Measurements from ENCODE around the gene TMEM201.

The TMEM201 gene

DNA sequence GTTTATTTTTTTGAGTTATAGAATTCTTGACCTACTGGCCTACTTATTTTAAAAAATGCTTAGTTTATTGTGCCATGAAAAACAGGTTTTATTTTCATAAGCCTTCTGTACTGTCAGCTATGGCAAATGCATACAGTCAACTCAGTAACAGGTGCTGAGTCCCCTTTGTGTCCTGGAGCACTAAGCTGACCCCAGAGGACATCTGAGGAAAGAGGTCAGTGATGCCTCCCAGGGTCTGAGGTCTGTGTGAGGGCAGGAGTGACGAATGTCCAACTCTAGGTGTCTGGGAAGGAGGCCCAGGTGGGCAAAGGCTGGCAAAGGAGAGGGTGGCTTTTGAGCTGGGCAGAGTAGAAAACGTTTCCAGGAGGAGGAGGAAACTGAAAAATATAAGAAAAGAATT, 7.8 kb upstream of the TMEM201 start:
- no peak for DNase-seq

DNA sequence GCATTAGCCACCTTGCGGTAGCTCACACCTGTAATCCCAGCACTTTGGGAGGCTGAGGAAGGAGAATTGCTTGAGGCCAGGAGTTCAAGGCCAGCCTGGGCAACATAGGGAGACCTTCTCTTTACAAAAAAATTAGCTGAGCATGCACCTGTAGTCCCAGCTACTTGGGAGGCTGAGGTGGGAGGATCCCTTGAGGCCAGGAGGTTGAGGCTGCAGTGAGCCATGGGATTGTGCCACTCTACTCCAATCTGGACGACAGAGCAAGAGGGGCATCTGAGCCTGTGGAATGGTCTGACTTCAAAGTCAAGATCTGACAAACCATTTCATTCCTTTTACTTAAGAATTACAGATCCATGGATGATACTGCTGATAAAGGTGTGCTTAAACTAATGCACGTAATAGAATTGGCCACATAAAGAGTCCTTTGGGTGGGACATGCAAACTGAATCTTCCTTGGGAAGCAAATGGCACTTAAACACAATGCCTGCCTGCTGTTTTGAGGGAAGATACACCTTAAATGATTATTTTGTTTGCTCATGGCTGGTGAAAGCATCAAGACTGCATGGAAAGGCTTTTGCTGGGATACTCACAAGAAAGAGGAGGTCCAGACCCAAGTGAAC, 2.5 kb upstream of the TMEM201 start:
- no peak for DNase-seq

GRCh38 chr1:9589144-9589718, 520 bp downstream of the TMEM201 start:
- DNase-seq = peak; percentile 10 to 24

DNA sequence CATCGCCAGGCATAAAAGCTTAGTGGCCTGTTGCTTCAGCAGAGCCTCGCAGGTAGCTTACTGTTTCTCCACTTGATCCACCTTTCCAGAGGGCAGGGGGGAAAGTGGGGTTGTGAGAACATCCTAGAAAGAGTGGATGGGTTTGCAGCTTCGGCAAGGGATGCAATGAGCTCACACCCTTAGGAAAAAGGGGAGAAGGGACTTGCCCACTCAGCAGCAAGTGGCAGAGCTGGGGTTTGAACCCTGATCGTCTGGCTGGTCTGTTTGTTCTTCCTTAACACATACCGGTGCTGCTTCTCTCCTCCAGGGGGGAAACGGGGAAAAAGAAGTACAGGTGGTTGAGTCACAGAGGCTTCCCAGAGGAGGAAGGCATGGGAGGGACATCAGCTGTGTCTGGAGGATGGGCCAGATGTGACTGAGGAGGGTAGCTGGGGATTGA, 1.0 kb downstream of the TMEM201 start:
- no peak for DNase-seq

DNA sequence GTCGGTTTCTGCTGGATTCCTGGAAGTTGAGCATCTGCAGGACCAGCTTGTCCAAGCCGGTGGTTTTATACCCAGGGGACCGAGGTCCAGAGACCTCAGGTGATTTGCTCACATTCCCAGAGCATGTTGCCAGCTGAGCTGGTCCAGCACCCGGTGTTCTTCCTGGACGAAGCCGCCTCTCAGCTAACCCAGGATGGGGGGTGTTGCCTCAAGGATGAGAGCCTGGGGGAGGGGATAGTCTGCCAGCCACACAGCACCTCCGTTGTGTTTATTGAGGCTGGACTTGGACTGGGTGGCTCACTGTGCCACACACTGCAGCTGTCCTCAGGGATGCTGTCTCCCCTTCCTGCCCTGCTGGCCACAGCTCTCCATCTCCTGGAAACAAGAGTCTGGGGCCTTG, 1.5 kb downstream of the TMEM201 start:
- no peak for DNase-seq

DNA sequence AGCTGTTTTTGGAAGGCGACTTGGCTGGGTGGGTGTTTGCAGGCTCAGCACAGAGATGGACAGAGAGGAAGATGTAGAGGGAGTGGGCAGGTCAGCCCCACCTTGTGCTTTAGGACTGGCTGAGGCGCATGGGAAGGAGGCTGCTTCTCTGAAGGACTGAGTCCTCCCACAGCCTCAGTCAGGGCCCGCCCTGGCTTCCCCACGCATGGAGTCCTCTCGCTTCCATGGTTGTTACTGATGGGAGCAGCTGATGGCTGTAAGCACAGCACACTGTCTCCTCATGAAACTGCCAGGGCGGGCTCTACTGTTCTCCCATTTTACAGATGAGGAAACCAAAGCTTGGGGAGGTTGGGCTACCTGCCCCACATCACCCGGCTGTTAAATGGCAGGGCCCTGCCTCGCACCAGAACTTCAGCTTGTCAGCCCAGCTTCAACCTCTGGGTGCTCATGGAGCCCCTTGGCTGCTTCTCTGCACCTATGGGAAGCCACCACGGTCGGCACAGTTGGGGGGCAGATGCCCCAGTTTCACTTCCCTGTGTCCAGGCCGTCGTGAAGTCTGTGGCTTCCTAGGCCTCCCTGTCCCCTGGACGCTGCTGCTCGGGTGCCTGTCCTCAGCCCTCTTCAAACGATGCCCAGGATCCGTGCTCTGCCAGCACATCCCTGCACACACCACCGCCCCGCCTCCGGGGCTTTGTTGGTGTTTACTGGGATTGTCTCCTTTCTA, 2.4 kb downstream of the TMEM201 start:
- peak in 1 of 2 donors; percentile 15 for DNase-seq

- DNase-seq = peak; percentile 33 to 41
Observed at GRCh38 chr1:9591669-9592509, 3.2 kb downstream of the TMEM201 start.

GRCh38 chr1:9592510-9593075, 3.9 kb downstream of the TMEM201 start:
- DNase-seq = no peak

- DNase-seq = no peak
Observed at GRCh38 chr1:9593147-9593491, 4.4 kb downstream of the TMEM201 start.

- peak; percentile 77 to 80 for DNase-seq
Observed at GRCh38 chr1:9593492-9594465, 5.1 kb downstream of the TMEM201 start.

DNA sequence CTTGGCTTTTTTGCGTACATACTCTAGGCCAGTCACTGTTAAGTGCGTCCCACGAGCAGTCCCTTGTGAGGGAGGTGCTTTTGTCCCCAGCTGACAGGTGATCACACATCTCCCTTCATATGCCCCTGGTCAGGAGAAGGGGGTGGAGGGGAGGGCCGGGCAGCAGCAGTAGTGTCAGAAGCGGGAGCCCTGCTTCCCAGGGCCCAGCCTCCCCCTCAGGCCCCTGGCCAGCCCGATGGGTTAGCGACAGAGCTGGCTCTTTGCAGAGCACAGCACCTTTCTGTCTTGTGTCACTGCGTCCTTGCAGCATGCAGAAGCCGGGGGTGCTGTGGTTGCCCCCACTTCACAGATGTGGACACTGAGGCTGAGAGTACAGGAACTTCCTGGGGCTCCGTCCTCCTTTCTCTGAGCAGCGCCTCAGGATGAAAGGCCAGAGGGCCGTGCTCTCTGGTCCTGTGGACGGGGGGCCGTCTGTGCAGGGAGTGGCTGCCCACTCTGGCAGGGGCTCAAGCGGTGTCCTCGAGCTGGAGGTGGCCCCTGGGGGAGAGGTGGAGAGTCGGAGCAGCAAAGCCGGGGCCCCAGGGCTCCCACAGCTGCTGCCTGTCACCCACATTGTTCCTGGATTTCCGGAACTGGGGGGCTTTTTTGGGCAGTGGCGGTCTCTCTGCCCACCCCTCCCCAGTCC, 5.9 kb downstream of the TMEM201 start:
- DNase-seq = no peak

DNA sequence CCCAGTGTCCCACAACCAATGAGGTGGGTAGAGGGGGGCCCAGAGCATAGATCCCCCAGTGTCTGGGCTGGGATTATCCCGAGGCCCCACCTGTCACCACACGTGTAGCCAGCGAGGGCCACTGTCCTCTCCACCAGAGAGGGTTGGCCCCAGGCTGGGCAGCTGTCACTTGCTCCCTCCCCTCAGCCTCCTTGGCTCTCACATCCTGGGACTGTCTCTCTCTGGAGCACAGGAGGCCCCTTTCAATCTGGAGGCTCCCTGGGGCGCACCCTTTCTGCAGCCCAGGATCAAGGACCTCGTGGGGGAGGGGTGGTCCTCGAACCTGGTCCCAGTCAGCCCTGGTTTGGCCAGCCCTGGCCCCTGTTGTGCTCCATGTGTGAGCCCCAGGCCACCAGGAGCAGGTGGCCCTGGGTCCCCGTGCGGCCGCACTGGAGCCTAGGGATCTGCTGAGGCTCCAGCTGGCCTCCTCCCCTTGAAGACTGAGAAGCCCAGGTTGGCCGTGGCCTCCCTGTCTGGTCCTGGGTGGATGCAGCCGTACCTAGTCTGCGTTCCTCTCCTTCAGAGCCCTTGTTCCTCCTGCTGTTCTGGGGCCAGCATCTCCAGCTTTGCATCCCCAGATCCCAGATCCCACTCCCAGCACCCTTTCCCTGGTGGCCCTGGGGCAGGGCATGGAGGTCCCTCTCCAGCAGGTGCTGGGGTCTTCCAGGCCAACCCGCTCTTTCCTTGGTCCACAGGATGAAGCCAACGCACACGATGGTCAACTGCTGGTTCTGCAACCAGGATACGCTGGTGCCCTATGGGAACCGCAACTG, 6.7 kb downstream of the TMEM201 start:
- DNase-seq = no peak

- no peak for DNase-seq
Observed at GRCh38 chr1:9595968-9596340, 7.2 kb downstream of the TMEM201 start.

GRCh38 chr1:9596415-9597123, 7.9 kb downstream of the TMEM201 start:
- DNase-seq = no peak

- no peak for DNase-seq
Observed at GRCh38 chr1:9597361-9598315, 8.9 kb downstream of the TMEM201 start.

DNA sequence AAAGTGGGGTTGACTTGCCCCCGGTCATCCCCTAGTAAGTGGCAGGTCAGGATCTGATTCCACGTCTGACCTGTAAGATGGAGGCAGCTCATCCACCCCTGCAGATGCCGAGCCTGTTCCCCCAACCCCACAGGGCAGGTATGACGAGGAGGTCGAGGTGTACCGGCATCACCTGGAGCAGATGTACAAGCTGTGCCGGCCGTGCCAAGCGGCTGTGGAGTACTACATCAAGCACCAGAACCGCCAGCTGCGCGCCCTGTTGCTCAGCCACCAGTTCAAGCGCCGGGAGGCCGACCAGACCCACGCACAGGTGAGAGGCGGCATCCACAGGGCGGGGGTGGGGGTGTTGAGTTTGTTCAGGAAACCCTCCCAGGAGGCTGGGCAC, 9.6 kb downstream of the TMEM201 start:
- no peak for DNase-seq

GRCh38 chr1:9599741-9600140, 11.0 kb downstream of the TMEM201 start:
- no peak for DNase-seq

Measured in inflammatory macrophage treated with lipopolysaccharide for 1 hour (primary cell).